Right lobe of liver (tissue), 4 donors: ENCODE measurements around the gene PGM2.

Experiments
- CTCF ChIP-seq, 4 donors: fragments of 200-600 bp in 3 of 4; fragments of 450-650 bp in 1 of 4; IDR thresholded peaks; one replicate each; pipeline versions ENCODE4 v1.5.1 to v1.8.0; 2016 to 2022; ENCODE audit warnings: antibody characterized with exemption in 4 of 4, mild to moderate bottlenecking in 2 of 4
- POLR2A ChIP-seq: fragments of 450-650 bp; IDR thresholded peaks from one replicate; pipeline ENCODE4 v1.6.1; 2017; ENCODE audit warnings: antibody characterized with exemption, mild to moderate bottlenecking
- donor health status: DM: no; HTN: no; CAD: no.
- donor health status: DM: no; HTN: no; CAD: no.
- donor health status: DM: no; HTN: yes; CAD: no.

- no peak for TF ChIP-seq CTCF (IDR thresholded peaks at IDR 0.05)
- no peak for TF ChIP-seq POLR2A
Measured at GRCh38 chr4:37828843-37829242, 2.4 kb downstream of the PGM2 start.
